ENCODE results near the gene XRCC6. TPM values are rescaled to one million over a fixed set of nuclear protein-coding genes. Genes with fewer than 3 reads are reported as not detected.

Gene XRCC6
- total RNA-seq, 1 experiment from 2014 or later = 588 TPM

GRCh38 chr22:41641854-41642253 is 20.8 kb downstream of the XRCC6 start:
- ChIA-PET RAD21 (ENCODE audit: low non-redundant PET in 1 of 2, low total read pairs in 2 of 2, uncharacterized antibody in 2 of 2, unreplicated experiment in 2 of 2) (no interaction called here), POLR2A (no interaction called here), CTCF (no interaction called here)
- Histone ChIP-seq H3K9me2 (ENCODE audit: insufficient read depth) (no peaks in the 10 kb centered on the region), H3K4me1 (ENCODE audit: control insufficient read depth in 1 of 2, insufficient read depth in 2 of 2, low read length in 2 of 2) (no peaks in the 10 kb centered on the region), H3K4me3 (replicated peaks in 1 of 2; ENCODE audit: low read depth in 1 of 2, low read length in 2 of 2) (no peak overlapping the region), H3K79me2 (ENCODE audit: insufficient read depth, low read length) (peaks cover 95% of the 10 kb centered on the region), H3K9me3 (ENCODE audit: control insufficient read depth in 1 of 2, insufficient read depth in 1 of 2, low read depth in 1 of 2, low read length in 2 of 2) (no peaks in the 10 kb centered on the region), H3K9ac (ENCODE audit: low read length) (no peak overlapping the region), H3K36me3 (ENCODE audit: control insufficient read depth in 1 of 2, insufficient read depth in 2 of 2, low read length in 2 of 2) (peaks cover 63 to 73% of the 10 kb centered on the region in 2 experiments), H3K27ac (ENCODE audit: low read depth, low read length) (no peak overlapping the region), H3K27me3 (ENCODE audit: insufficient read depth, low read length) (no peaks in the 10 kb centered on the region), H3K4me2 (ENCODE audit: low read length) (no peak overlapping the region), H2AFZ (ENCODE audit: low read depth, low read length, poor library complexity, severe bottlenecking) (no peak overlapping the region), H4K20me1 (ENCODE audit: insufficient read depth) (peaks cover 3% of the 10 kb centered on the region; the same call in 1 of the 2 replicates)
- DNase-seq (ENCODE audit: low read depth, low spot score) = no peak
- no peak for ATAC-seq
- TF ChIP-seq JUND (IDR thresholded peaks at IDR 0.05) (no peak), YY1 (IDR thresholded peaks at IDR 0.05; ENCODE audit: extremely low read depth, insufficient replicate concordance, low read depth, low read length) (no peak), SRF (IDR thresholded peaks at IDR 0.05; ENCODE audit: low read depth) (no peak), SIN3A (IDR thresholded peaks at IDR 0.05; ENCODE audit: low read depth) (no peak), RAD21 (IDR thresholded peaks at IDR 0.05; ENCODE audit: low read depth) (no peak), MAX (IDR thresholded peaks at IDR 0.05) (no peak), CEBPB (IDR thresholded peaks at IDR 0.05; ENCODE audit: low read depth) (no peak), POLR2A (IDR thresholded peaks at IDR 0.05; ENCODE audit: borderline replicate concordance, extremely low read depth, insufficient read depth, insufficient read length) (no peak), SP1 (IDR thresholded peaks at IDR 0.05; ENCODE audit: low read depth) (no peak), ZBTB33 (IDR thresholded peaks at IDR 0.05; ENCODE audit: extremely low read depth, insufficient replicate concordance, low read length) (no peak), TCF7L2 (IDR thresholded peaks at IDR 0.05; ENCODE audit: borderline replicate concordance, extremely low read depth, insufficient read depth, insufficient read length) (no peak), EGR1 (IDR thresholded peaks at IDR 0.05; ENCODE audit: low read depth) (no peak), EZH2 (IDR thresholded peaks at IDR 0.05) (no peak), ZFX (IDR thresholded peaks at IDR 0.05) (no peak), EZH2phosphoT487 (IDR thresholded peaks at IDR 0.05; ENCODE audit: borderline replicate concordance) (no peak), CBX3 (IDR thresholded peaks at IDR 0.05; ENCODE audit: low read depth) (no peak), REST (IDR thresholded peaks at IDR 0.05; ENCODE audit: low read depth) (no peak)
- BruUV-seq (replicated peaks) = no TSS peak
- intact Hi-C loops (cut with micrococcal nuclease) = no loop called here
